Endothelial cell of umbilical vein (primary cell): ENCODE data around the gene RANBP3L.

Experiments
- POLR2AphosphoS5 ChIP-seq: IDR thresholded peaks from 2 replicates; pipeline ENCODE4 v1.6.1; 2012; ENCODE audit warnings: low read depth, mild to moderate bottlenecking, control low read depth, low read length, moderate library complexity; ENCODE audit not compliant: insufficient read depth
- TF ChIP-seq, protein P1 (sequence below), 2 donors: IDR thresholded peaks; 1 replicate in 1 of 2; 2 replicates in 1 of 2; pipeline ENCODE4 v1.5.1; 2011; ENCODE audit warnings: low read length in 2 of 2, mild to moderate bottlenecking in 2 of 2, moderate library complexity in 2 of 2, control low read depth in 1 of 2, inconsistent platforms in 1 of 2, low read depth in 1 of 2; ENCODE audit not compliant: insufficient read depth in 1 of 2; ENCODE audit errors: extremely low read depth in 1 of 2

GRCh38 chr5:36208786-36209185 is 92.9 kb downstream of the RANBP3L start:
- TF ChIP-seq, protein P1, sequence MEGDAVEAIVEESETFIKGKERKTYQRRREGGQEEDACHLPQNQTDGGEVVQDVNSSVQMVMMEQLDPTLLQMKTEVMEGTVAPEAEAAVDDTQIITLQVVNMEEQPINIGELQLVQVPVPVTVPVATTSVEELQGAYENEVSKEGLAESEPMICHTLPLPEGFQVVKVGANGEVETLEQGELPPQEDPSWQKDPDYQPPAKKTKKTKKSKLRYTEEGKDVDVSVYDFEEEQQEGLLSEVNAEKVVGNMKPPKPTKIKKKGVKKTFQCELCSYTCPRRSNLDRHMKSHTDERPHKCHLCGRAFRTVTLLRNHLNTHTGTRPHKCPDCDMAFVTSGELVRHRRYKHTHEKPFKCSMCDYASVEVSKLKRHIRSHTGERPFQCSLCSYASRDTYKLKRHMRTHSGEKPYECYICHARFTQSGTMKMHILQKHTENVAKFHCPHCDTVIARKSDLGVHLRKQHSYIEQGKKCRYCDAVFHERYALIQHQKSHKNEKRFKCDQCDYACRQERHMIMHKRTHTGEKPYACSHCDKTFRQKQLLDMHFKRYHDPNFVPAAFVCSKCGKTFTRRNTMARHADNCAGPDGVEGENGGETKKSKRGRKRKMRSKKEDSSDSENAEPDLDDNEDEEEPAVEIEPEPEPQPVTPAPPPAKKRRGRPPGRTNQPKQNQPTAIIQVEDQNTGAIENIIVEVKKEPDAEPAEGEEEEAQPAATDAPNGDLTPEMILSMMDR (IDR thresholded peaks at IDR 0.05; ENCODE audit: extremely low read depth in 1 of 2, insufficient read depth in 1 of 2, low read depth in 1 of 2, low read length in 2 of 2) = no peak
- TF ChIP-seq POLR2AphosphoS5 = no peak
